Endometrial microvascular endothelial cells (primary cell): ENCODE measurements around the gene BASP1. TPM values are rescaled to one million over a fixed set of nuclear protein-coding genes. Genes with fewer than 3 reads are reported as not detected.
"Not testable (repeated sequence)": the region's sequence is repeated elsewhere in the genome, so short reads cannot be mapped to it uniquely, and the experiment has no call there.

ENCODE experiments used
- in situ Hi-C: cut with HindIII; loops from 2 replicates; pipeline ENCODE4 v1.10.0; 2017; ENCODE audit warnings: low sequenced_read_pairs, low pct_unique_long_range_greater_than_20kb; ENCODE audit errors: inconsistent ontology term
- total RNA-seq: library from RNA; depleted of rRNA; stranded (reverse); fragments of >200 nt; gene quantifications from one replicate; pipeline ENCODE4 v1.2.3, GENCODE V29; 2015; ENCODE audit errors: inconsistent ontology term

Gene BASP1
- total RNA-seq, 1 donor from 2014 or later, result 117 TPM

- in situ Hi-C loops, result no loop called here
Measured at GRCh38 chr5:17238521-17239041, 21.1 kb downstream of the BASP1 start.

- in situ Hi-C loops, result no loop called here
Measured at GRCh38 chr5:17239953-17240352, 22.5 kb downstream of the BASP1 start.

- in situ Hi-C loops, result no loop called here
Measured at GRCh38 chr5:17240487-17240886, 23.1 kb downstream of the BASP1 start.

DNA sequence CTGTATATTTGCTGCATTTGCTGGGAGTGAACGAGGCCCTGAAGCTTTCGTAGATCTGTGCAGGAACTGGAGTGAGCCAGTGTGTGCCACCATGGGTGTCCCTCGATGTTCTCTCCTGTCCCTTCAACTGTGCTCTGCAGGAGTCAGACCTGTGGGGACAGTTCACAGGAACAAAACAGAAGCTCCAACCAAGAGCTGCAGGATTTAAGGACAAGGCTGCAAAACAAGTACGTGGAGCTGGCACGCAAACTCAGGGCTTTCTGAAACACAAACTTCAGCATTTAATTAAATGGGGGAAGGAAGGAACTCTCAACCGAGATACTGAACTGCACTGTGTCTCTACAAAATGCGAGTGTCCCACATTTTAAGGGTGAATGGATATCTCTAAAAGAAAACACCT lies 24.2 kb downstream of the BASP1 start:
- in situ Hi-C loops, result no loop called here

DNA sequence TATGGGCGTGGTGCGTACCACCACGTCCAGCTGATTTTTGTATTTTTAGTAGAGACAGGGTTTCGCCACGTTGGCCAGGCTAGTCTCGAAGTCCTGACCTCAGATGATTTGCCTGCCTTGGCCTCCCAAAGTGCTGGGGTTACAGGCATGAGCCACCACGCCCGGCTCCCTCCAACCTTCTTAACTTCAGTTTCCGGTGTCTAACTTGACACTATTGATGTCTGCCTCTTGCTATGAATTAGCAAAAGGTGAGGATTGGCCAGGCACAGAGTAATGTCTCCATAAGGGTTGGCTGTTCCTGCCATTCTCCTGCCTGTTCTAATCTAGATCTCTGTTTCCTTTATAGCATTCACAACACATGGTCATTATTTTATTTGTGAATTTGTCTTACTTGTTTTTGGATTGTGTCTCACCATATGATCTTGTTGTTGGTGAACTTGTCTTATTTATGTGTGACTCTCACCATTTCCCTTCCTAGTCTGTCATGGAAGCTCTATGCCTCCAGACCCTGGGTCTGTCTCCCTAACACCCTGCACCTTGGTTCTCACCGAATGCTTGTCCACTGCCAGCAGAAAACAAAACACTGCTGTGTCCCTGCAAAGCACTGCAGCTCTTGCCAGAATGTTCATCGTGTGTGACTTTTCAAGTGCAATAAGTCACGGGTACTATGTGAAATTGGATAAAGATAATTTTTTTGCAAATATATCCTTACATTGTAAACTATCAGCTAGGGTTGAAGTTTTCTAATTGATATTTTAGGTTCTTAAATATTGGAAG lies 26.0 kb downstream of the BASP1 start:
- in situ Hi-C loops, result no loop called here

DNA sequence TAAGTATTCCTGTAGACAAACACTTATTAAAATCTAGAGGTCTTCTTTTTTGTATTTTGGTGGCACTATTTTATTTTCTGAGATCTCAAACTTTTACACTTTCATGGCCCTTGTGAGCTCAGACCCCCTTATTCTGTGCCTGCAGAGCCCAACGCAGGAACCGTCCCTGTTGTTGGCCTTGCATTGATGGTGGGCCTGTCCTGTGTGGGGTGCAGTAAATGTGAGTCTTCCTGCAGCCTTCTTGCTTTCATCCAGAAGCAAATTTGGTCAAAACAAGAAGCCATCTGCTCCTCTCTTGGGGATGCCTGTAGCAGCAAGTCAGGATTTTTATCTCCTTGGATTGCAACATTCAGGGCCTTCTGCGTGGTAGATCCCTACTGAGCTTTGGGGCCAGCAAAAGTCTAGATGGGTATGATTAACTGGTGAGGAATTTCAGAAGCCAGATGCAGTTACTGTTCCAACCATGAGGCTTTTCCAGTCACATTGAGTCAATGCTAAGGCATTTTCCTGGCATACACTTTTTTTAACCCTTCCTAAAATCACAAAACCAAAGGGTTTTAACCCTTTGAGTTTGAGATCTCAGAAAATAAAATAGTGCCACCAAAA lies 31.7 kb downstream of the BASP1 start:
- in situ Hi-C loops, result no loop called here

GRCh38 chr5:17249841-17250240 lies 32.4 kb downstream of the BASP1 start:
- in situ Hi-C loops, result not testable (repeated sequence)

GRCh38 chr5:17252543-17252942 lies 35.1 kb downstream of the BASP1 start:
- in situ Hi-C loops, result no loop called here

DNA sequence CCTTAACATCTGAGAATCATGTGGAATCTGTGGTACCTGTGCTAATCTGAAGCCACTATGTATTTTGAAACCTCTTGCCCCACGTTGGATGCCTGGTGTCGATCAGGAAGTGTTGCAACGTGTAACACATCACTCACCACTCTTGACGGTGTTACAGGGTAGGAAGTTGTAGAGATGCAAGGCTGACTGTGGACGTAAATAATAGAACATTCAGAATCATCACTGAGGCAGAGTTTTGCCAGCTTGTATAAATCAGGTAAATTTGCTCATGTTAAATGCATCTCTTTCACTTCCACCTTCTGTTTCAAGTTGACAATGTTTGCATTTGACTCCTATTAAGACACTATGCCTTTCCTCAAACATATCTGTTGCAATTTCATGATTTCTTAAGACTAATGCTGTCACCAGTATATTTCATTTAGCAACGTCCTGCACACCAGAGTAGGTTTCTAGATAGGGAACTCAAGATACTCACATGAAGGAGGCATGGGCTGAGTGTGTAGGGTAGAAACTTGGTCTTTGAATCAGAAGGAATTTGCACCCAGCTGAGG lies 38.1 kb downstream of the BASP1 start:
- in situ Hi-C loops, result no loop called here

DNA sequence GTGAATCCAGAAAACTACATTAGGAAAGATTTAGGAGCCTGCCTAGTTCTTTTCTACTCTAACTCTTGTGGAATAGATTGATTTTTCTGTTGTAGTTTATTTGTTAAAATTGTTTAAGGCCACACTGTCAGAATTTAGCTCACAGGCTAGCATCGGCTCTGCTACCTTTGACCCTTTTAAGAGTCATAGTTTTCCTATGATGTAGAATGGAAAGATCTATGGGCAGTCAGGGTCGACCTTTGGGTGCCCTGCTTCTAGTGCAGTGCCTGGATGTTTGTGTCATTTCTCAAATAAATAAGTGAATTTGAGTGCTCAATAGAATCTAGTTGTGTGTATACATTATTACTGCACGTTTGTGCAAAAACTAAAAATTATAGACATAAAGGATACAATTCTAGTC lies 38.7 kb downstream of the BASP1 start:
- in situ Hi-C loops, result no loop called here

DNA sequence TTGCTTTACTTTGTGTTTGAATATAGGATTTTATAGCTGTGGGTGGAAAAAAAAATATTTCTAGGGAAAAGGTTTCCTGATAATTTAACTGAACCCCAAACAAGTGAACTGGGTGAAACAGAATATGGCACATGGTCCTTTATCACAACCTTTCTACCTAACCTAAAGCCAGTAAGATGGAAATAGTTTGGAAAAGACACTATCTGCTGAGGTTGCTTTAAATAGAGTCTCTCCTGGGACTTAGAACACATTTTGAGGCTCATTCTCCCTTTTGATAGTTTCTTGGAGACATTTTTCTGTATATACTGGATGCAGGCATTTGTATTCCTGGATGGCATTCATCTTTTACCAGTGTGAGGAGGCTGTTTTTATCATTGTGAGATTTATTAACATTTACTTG lies 39.4 kb downstream of the BASP1 start:
- in situ Hi-C loops, result no loop called here

GRCh38 chr5:17257705-17258273 lies 40.4 kb downstream of the BASP1 start:
- in situ Hi-C loops, result no loop called here

GRCh38 chr5:17258431-17258830 lies 41.0 kb downstream of the BASP1 start:
- in situ Hi-C loops, result no loop called here

DNA sequence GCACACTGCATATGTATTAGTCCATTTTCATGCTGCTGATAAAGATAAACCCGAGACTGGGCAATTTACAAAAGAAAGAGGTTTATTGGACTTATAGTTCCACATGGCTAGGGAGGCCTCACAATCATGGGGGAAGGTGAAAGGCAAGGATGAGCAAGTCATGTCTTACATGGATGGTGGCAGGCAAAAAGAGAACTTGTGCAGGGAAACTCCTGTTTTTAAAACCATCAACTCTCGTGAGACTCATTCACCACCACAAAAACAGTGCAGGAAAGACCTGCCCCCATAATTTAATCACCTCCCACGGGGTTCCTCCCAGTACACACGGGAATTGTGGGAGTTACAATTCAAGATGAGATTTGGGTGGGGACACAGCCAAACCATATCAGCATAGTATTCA lies 41.6 kb downstream of the BASP1 start:
- in situ Hi-C loops, result not testable (repeated sequence)

DNA sequence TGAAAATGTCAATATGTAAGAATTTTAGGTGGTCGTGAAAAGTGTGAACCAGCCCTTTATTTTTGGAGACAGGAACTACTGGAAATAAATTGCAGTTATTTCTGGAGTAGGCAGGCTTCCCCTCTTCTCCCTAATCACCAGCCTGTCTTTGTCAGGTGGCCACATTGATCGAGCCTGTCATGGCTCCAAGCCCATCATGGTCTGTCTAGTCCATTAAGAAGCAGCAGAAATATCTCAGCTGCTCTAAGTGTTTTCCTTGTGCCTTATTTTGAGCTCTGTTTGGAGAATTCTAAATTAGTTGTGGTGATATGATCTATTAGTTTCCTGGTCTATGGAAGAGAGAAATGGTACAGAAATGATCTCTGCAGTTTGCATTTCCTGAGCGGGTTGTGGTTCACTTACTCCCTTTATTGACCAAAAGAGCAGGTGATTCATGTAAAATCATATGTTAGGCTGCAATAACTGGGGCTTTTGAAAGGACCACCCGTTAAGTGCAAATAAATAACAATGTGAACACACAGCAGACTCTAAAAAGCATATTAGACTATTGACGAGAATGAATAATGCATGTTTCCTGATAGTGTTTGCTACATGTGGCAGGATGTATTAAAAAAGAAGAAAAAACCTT lies 42.3 kb downstream of the BASP1 start:
- in situ Hi-C loops, result no loop called here

- in situ Hi-C loops, result no loop called here
Measured at GRCh38 chr5:17260549-17260948, 43.1 kb downstream of the BASP1 start.

DNA sequence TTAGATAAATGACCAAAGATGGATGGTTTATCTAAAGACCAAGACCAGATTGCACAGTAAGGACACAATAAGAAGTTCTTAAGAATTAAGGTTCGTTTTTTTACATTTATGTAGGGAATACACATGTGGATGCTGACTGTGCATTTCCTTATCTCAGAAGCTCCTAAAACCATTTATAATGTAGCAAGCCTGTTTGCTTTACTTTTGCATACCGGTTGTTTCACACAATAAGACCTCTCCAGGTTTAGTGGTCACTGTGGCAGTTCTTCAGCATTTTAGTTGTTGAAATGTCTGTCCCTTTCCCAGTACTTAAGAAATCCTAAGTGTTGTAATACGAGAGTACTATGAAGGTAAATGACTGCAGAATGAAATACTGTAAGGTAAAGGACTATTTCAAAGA lies 43.6 kb downstream of the BASP1 start:
- in situ Hi-C loops, result no loop called here

- in situ Hi-C loops, result no loop called here
Measured at GRCh38 chr5:17265041-17265440, 47.6 kb downstream of the BASP1 start.

DNA sequence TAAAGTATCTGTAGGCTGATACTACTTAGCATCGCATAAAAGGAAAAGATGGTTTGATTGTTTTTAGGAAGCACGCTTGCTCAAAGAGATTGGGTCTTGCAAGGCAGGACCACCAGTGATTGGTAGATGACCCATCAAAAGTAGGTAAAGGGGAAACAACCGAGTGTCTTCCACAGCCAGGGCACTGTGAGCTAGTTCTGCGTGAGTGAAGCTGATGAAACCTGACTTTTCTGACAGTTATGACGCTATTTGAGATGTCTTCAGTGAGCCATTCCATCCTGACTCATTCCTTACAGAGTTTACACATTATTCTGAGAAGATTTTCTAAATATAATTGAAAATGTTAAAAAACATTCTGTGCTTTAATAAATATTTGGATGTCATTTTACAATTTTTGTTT lies 49.7 kb downstream of the BASP1 start:
- in situ Hi-C loops, result no loop called here
